Ecto neural progenitor cell (in vitro differentiated cells): ENCODE measurements around the gene PLXNB3.
A peak's percentile ranks its signal among the peaks of the same experiment; 100 is the strongest.
"Not testable (repeated sequence)": the region's sequence is repeated elsewhere in the genome, so short reads cannot be mapped to it uniquely, and the experiment has no call there.

Experiments
- DNase-seq: peaks from one replicate; pipeline ENCODE4 v3.0.0-alpha.2; 2018; ENCODE audit warnings: low spot score

Gene PLXNB3

GRCh38 chrX:153814591-153815315, 50.7 kb downstream of the PLXNB3 start:
- no peak for DNase-seq

GRCh38 chrX:153816831-153817690, 53.0 kb downstream of the PLXNB3 start:
- no peak for DNase-seq

- DNase-seq = not testable (repeated sequence)
Observed at GRCh38 chrX:153818064-153818463, 54.0 kb downstream of the PLXNB3 start.

- DNase-seq = peak; percentile 80
Observed at GRCh38 chrX:153818571-153819383, 54.7 kb downstream of the PLXNB3 start.

- no peak for DNase-seq
Observed at GRCh38 chrX:153819384-153820040, 55.5 kb downstream of the PLXNB3 start.

- no peak for DNase-seq
Observed at GRCh38 chrX:153820601-153821000, 56.6 kb downstream of the PLXNB3 start.

- DNase-seq = no peak
Observed at GRCh38 chrX:153821066-153821465, 57.0 kb downstream of the PLXNB3 start.

GRCh38 chrX:153824348-153824747, 60.3 kb downstream of the PLXNB3 start:
- no peak for DNase-seq

GRCh38 chrX:153825042-153825441, 61.0 kb downstream of the PLXNB3 start:
- DNase-seq = no peak
